ENCODE measurements around the gene B3GALT6. TPM values are rescaled to one million over a fixed set of nuclear protein-coding genes. Genes with fewer than 3 reads are reported as not detected.

B3GALT6 gene
- total and polyA plus RNA-seq, 2 experiments from 2014 or later = 5.5 to 26.5 TPM

- TF ChIP-seq NANOG (IDR thresholded peaks at IDR 0.05; ENCODE audit: borderline replicate concordance) (no peak), ZNF331 (CRISPR knock-in tag; IDR thresholded peaks at IDR 0.05; ENCODE audit: low read depth) (no peak), ETS1 (IDR thresholded peaks at IDR 0.05) (no peak)
These were observed 13.3 kb downstream of the B3GALT6 start (continued) for GRCh38 chr1:1245178-1245816.

- Histone ChIP-seq H4K20me1 (replicated peaks; ENCODE audit: insufficient read depth) (no peaks in the 10 kb centered on the region), H3K4me3 (peak overlapping the region; percentile 47; the same call in 1 of the 2 replicates), H3F3A (replicated peaks; ENCODE audit: low read depth) (peaks cover 6% of the 10 kb centered on the region; the same call in 1 of the 2 replicates), H3K4me2 (peak overlapping the region; percentile 77; the same call in 1 of the 2 replicates), H3K9me2 (ENCODE audit: insufficient read depth) (no peaks in the 10 kb centered on the region), H3K4me1 (ENCODE audit: insufficient read depth) (peaks cover 3% of the 10 kb centered on the region; the same call in 1 of the 2 replicates), H3K36me3 (ENCODE audit: insufficient read depth) (no peaks in the 10 kb centered on the region), H3K27me3 (ENCODE audit: insufficient read depth) (peaks cover 10% of the 10 kb centered on the region; the same call in 1 of the 2 replicates), H2AFZ (no peak overlapping the region), H3K79me2 (replicated peaks; ENCODE audit: insufficient read depth) (no peaks in the 10 kb centered on the region), H3K27ac (ENCODE audit: low read depth) (no peak overlapping the region)
- H3K4me1 Mint-ChIP-seq = peaks cover under 1% of the 10 kb centered on the region; the same call in 1 of the 3 replicates
- ATAC-seq (peak; percentile 16), DNase-seq (ENCODE audit: low spot score) (no peak)
- H3K36me3 Mint-ChIP-seq (ENCODE audit: low read depth) = peaks cover 3% of the 10 kb centered on the region; the same call in 1 of the 3 replicates
- peaks cover 2% of the 10 kb centered on the region for H3K27me3 Mint-ChIP-seq (ENCODE audit: insufficient read depth, low read depth, poor library complexity)
- H3K4me3 Mint-ChIP-seq = no peak overlapping the region
- no peak overlapping the region for H3K27ac Mint-ChIP-seq
- no peaks in the 10 kb centered on the region for H3K9me3 Mint-ChIP-seq
- TF ChIP-seq NANOG (IDR thresholded peaks at IDR 0.05; ENCODE audit: borderline replicate concordance) (no peak), POLR2AphosphoS5 (IDR thresholded peaks at IDR 0.05; ENCODE audit: low read depth) (no peak), STAT1 (IDR thresholded peaks at IDR 0.05; ENCODE audit: unreplicated experiment) (no peak), ZNF462 (CRISPR knock-in tag; IDR thresholded peaks at IDR 0.05) (no peak), REST (IDR thresholded peaks at IDR 0.05; ENCODE audit: unreplicated experiment) (no peak), ZNF114 (CRISPR knock-in tag; IDR thresholded peaks at IDR 0.05) (no peak), CREB1 (CRISPR knock-in tag; IDR thresholded peaks at IDR 0.05; ENCODE audit: low read depth) (no peak), EZH2 (IDR thresholded peaks at IDR 0.05; ENCODE audit: low read depth, unreplicated experiment) (no peak), JUNB (IDR thresholded peaks at IDR 0.05; ENCODE audit: unreplicated experiment) (no peak), ETS1 (IDR thresholded peaks at IDR 0.05) (no peak), ZNF331 (CRISPR knock-in tag; IDR thresholded peaks at IDR 0.05; ENCODE audit: low read depth) (no peak)
These were observed 14.0 kb downstream of the B3GALT6 start for GRCh38 chr1:1245817-1246576.

Measured in GM23338 (cell line).